MM.1S (cell line): Measurements from ENCODE around the gene SLC27A6.

Experiments used
- CTCF ChIP-seq: fragments of 300-600 bp; sonication (generic); IDR thresholded peaks from 2 replicates; pipeline ENCODE4 v1.5.1; 2016; ENCODE audit warnings: antibody characterized with exemption, low read length, mixed read lengths
- EZH2 ChIP-seq: fragments of 300-600 bp; sonication (generic); optimal IDR thresholded peaks from 2 replicates; pipeline ENCODE3; 2017; ENCODE audit warnings: low read depth, mild to moderate bottlenecking, antibody characterized with exemption, low read length, mixed read lengths
- EZH2phosphoT487 ChIP-seq: fragments of 300-600 bp; sonication (generic); IDR thresholded peaks from 2 replicates; pipeline ENCODE4 v1.6.1; 2018; ENCODE audit warnings: antibody characterized with exemption, low read length

- TF ChIP-seq CTCF (no peak), EZH2 (no peak), EZH2phosphoT487 (no peak)
Observed at GRCh38 chr5:129067745-129068144, 102.5 kb downstream of the SLC27A6 start.
